Loucy (cell line): Measurements from ENCODE around the gene KLK6.

Experiments used
- H2AFZ ChIP-seq: fragments of 200-600 bp; sonication (generic); 2 replicates; pipeline ENCODE4 v1.6.0; 2016; ENCODE audit warnings: antibody characterized with exemption, mild to moderate bottlenecking, low read length, moderate library complexity
- H3F3A ChIP-seq: fragments of 200-600 bp; 2 replicates; pipeline ENCODE4 v1.6.0; 2016; ENCODE audit warnings: antibody characterized with exemption, low read depth, mild to moderate bottlenecking
- H3K27me3 ChIP-seq: fragments of 200-600 bp; sonication (generic); 2 replicates; pipeline ENCODE4 v1.6.1; 2014; ENCODE audit warnings: low read length, mild to moderate bottlenecking; ENCODE audit not compliant: insufficient read depth, poor library complexity, severe bottlenecking
- H3K36me3 ChIP-seq: fragments of 200-600 bp; sonication (generic); 2 replicates; pipeline ENCODE4 v1.6.1; 2016; ENCODE audit warnings: low read length; ENCODE audit not compliant: insufficient read depth
- H3K4me1 ChIP-seq: fragments of 200-600 bp; sonication (generic); 2 replicates; pipeline ENCODE4 v1.5.1; 2014; ENCODE audit warnings: low read length, mild to moderate bottlenecking; ENCODE audit not compliant: insufficient read depth, poor library complexity, severe bottlenecking
- H3K4me2 ChIP-seq: fragments of 200-600 bp; sonication (generic); 2 replicates; pipeline ENCODE4 v1.6.0; 2014; ENCODE audit warnings: antibody characterized with exemption, low read length, low read depth, mild to moderate bottlenecking; ENCODE audit not compliant: poor library complexity, severe bottlenecking
- H3K4me3 ChIP-seq: fragments of 200-600 bp; sonication (generic); 2 replicates; pipeline ENCODE4 v1.5.1; 2014; ENCODE audit warnings: low read length, mild to moderate bottlenecking, mixed read lengths; ENCODE audit not compliant: poor library complexity, severe bottlenecking
- H3K79me2 ChIP-seq: fragments of 200-600 bp; sonication (generic); 2 replicates; pipeline ENCODE4 v1.6.1; 2014; ENCODE audit warnings: low read length; ENCODE audit not compliant: insufficient read depth
- H3K9ac ChIP-seq: fragments of 200-600 bp; sonication (generic); 2 replicates; pipeline ENCODE4 v1.6.0; 2014; ENCODE audit warnings: mild to moderate bottlenecking, low read depth, low read length, moderate library complexity; ENCODE audit not compliant: poor library complexity, severe bottlenecking
- H3K9me2 ChIP-seq: fragments of 200-600 bp; sonication (generic); replicated peaks from 2 replicates; pipeline ENCODE4 v1.6.1; 2016; ENCODE audit warnings: low read depth, low read length, mixed read lengths
- H3K9me3 ChIP-seq: fragments of 200-600 bp; sonication (generic); 2 replicates; pipeline ENCODE4 v1.6.1; 2014; ENCODE audit warnings: mild to moderate bottlenecking, antibody characterized with exemption, low read length, low read depth; ENCODE audit not compliant: insufficient read depth
- H4K20me1 ChIP-seq: fragments of 200-600 bp; sonication (generic); 2 replicates; pipeline ENCODE4 v1.6.0; 2014; ENCODE audit warnings: antibody characterized with exemption, low read length, mild to moderate bottlenecking; ENCODE audit not compliant: insufficient read depth, poor library complexity, severe bottlenecking
- EZH2phosphoT487 ChIP-seq: fragments of 200-600 bp; IDR thresholded peaks from 2 replicates; pipeline ENCODE4 v1.6.1; 2018; ENCODE audit warnings: antibody characterized with exemption, mild to moderate bottlenecking, moderate library complexity, borderline replicate concordance
- TF ChIP-seq, protein P1 (sequence below): fragments of 200-600 bp; sonication (generic); conservative IDR thresholded peaks from 2 replicates; pipeline ENCODE4 v1.5.1; 2014; ENCODE audit warnings: mild to moderate bottlenecking, antibody characterized with exemption, low read length

The KLK6 gene

DNA sequence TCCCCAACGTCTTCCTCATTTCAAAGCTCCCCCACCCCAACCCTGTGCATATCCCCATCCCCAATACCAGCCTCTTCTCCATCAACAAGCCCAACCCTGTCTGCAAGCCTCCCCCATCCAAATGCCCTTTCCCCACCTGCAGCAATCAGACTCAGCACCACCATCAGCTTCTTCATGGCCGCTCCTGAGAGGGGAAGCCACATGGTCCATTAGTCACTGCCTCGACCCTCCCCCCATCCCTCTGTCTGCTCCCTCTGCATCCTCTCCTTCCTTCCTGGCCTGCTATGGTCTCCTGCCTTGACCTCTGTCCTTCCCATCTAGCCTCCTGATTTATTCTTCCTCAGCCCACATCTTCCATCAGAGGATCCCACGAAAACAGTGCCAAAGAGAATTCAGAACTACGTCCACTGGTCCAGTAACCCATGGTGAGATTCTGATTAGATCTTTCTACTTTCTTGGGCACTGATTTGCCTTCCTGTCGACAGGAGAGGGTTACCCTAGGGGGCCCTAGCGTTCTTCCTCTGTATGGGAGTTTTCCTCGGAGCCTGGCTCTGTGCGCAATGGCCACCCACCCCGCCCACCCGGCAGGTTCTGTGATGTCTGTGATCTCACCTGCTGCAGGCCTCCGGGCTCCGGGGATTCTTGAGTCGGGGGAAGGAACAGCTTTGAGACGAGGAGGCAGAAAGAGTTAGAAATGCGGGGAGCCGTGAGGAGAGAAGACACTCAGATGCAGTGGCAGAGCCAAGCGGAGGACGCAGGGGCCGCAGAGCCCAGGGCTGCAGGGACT lies 1.3 kb downstream of the KLK6 start:
- Histone ChIP-seq H3K4me3 (no peak overlapping the region), H3F3A (no peaks in the 10 kb centered on the region), H3K9me2 (no peaks in the 10 kb centered on the region), H3K9ac (no peak overlapping the region), H3K4me1 (no peaks in the 10 kb centered on the region), H2AFZ (no peak overlapping the region), H3K79me2 (no peaks in the 10 kb centered on the region), H3K36me3 (no peaks in the 10 kb centered on the region), H3K9me3 (no peaks in the 10 kb centered on the region; the same call in 1 of the 2 replicates), H3K4me2 (no peak overlapping the region), H3K27me3 (no peaks in the 10 kb centered on the region), H4K20me1 (no peaks in the 10 kb centered on the region)
- no peak for TF ChIP-seq EZH2phosphoT487
- TF ChIP-seq, protein P1, sequence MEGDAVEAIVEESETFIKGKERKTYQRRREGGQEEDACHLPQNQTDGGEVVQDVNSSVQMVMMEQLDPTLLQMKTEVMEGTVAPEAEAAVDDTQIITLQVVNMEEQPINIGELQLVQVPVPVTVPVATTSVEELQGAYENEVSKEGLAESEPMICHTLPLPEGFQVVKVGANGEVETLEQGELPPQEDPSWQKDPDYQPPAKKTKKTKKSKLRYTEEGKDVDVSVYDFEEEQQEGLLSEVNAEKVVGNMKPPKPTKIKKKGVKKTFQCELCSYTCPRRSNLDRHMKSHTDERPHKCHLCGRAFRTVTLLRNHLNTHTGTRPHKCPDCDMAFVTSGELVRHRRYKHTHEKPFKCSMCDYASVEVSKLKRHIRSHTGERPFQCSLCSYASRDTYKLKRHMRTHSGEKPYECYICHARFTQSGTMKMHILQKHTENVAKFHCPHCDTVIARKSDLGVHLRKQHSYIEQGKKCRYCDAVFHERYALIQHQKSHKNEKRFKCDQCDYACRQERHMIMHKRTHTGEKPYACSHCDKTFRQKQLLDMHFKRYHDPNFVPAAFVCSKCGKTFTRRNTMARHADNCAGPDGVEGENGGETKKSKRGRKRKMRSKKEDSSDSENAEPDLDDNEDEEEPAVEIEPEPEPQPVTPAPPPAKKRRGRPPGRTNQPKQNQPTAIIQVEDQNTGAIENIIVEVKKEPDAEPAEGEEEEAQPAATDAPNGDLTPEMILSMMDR, result no peak

DNA sequence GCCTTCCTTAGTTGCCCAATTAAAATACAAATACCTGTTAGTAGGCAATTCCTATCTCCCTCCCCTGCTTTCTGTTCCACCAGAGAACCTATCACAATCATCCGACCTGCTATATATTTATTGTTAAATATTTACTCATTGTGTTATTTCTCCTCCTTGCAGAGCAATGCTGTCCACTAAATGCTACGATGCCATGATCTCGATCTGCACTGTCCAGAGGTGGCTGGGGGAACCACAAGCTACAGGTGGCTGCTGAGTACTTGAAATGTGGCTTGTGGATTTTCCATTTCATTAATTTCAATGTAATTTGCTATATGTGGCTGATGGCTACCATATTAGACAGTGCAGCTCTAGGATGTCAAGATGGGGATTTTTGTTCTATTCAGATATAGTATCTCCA lies 5.1 kb downstream of the KLK6 start:
- Histone ChIP-seq H3F3A (no peaks in the 10 kb centered on the region), H3K4me1 (no peaks in the 10 kb centered on the region), H3K27me3 (no peaks in the 10 kb centered on the region), H3K9me3 (no peaks in the 10 kb centered on the region; the same call in 1 of the 2 replicates), H3K9me2 (no peaks in the 10 kb centered on the region), H4K20me1 (no peaks in the 10 kb centered on the region), H2AFZ (no peak overlapping the region), H3K79me2 (no peaks in the 10 kb centered on the region), H3K9ac (no peak overlapping the region), H3K36me3 (no peaks in the 10 kb centered on the region), H3K4me3 (no peak overlapping the region), H3K4me2 (no peak overlapping the region)
- TF ChIP-seq, protein P1, result no peak
- TF ChIP-seq EZH2phosphoT487, result no peak

DNA sequence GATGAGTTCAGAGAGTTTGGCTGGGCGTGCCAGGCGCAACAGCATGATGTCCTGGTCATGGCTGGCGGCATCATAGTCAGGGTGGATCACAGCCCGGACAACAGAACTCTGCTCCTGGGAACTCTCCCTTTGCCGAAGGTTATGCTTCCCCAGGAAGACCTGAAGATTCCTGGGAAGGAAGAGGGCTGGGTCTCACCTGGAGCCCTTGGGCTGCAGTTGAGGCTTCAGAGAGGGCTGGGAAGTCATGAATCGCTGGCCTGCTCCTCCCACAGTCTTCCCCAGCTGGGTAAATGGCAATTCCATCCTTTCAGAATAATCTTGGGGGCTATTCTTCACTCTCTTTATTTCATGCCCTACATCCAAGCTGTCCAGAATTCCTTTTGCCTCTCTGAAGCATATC lies 6.0 kb downstream of the KLK6 start:
- no peaks in the 10 kb centered on the region for H3K79me2 ChIP-seq
- no peaks in the 10 kb centered on the region for H3K4me1 ChIP-seq
- H3K27me3 ChIP-seq, result no peaks in the 10 kb centered on the region
- no peak overlapping the region for H3K9ac ChIP-seq
- H4K20me1 ChIP-seq, result no peaks in the 10 kb centered on the region
- no peak overlapping the region for H3K4me2 ChIP-seq
- no peaks in the 10 kb centered on the region for H3K36me3 ChIP-seq
- no peaks in the 10 kb centered on the region for H3K9me2 ChIP-seq
- no peak overlapping the region for H2AFZ ChIP-seq
- TF ChIP-seq, protein P1, result no peak
- no peak for TF ChIP-seq EZH2phosphoT487
- H3K4me3 ChIP-seq, result no peak overlapping the region
- no peaks in the 10 kb centered on the region; the same call in 1 of the 2 replicates for H3K9me3 ChIP-seq
- H3F3A ChIP-seq, result no peaks in the 10 kb centered on the region
